GM18520 (cell line): Measurements from ENCODE around the gene SEC24C.
"Not testable (repeated sequence)": the region's sequence is repeated elsewhere in the genome, so short reads cannot be mapped to it uniquely, and the experiment has no call there.

Experiments used
- ATAC-seq: cut with Tn5 transposase; IDR thresholded peaks from one replicate; pipeline ENCODE4 v1.9.1; 2021; ENCODE audit not compliant: unreplicated experiment

Gene SEC24C

DNA sequence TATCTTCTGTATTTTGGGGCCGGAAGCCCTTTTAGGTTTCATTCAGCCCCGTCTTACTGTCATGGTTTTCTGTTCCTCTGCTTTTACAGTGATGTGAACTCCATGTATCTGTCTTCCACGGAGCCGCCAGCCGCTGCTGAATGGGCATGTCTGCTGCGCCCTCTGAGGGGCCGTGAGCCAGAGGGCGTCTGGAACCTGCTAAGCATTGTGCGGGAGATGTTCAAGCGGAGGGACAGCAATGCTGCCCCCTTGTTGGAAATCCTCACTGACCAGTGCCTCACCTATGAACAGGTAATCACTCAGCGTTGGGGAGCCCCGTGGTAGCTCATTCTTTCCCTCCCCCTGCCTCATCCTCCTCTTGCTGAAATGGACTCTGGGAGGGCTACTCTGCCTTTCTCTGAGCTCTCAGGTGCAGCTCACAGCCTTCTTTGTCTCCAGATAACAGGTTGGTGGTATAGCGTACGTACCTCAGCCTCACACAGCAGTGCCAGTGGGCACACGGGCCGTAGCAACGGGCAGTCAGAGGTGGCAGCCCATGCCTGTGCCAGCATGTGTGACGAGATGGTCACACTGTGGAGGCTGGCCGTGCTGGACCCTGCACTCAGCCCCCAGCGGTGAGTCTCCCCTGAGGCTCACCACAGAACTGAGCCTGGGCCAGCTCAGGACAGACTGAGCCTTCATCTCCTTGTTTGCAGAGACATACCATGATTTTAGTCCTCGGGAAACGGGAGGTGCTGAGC lies 46.9 kb downstream of the SEC24C start:
- no peak for ATAC-seq

DNA sequence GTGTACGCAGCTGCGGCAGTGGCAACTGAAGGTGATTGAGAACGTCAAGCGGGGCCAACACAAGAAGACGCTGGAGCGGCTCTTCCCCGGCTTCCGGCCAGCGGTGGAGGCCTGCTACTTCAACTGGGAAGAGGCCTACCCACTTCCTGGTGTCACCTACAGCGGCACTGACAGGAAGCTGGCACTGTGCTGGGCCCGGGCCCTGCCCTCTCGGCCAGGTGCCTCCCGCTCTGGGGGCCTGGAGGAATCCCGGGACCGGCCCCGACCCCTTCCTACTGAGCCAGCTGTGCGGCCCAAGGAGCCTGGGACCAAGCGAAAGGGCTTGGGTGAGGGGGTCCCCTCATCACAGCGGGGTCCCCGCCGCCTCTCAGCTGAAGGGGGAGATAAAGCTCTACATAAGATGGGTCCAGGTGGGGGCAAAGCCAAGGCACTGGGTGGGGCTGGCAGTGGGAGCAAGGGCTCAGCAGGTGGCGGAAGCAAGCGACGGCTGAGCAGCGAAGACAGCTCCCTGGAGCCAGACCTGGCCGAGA lies 47.8 kb downstream of the SEC24C start:
- no peak for ATAC-seq

DNA sequence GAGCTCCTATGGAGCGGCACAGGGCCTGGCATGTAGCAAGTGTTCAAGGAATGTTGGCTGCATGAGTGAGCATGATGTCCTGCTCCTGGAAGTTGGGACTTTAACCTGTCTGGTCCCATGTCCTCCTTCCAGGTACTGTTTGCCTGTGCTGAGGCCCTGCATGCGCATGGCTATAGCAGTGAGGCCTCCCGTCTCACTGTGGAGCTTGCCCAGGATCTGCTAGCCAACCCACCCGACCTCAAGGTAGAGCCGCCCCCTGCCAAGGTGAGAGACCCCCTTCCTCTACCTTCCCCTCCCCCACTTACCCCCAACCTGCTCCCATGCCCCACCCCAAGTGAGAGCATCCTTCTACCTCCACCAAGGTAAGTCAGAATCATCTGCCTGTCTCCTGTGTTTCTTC lies 49.3 kb downstream of the SEC24C start:
- ATAC-seq = no peak

DNA sequence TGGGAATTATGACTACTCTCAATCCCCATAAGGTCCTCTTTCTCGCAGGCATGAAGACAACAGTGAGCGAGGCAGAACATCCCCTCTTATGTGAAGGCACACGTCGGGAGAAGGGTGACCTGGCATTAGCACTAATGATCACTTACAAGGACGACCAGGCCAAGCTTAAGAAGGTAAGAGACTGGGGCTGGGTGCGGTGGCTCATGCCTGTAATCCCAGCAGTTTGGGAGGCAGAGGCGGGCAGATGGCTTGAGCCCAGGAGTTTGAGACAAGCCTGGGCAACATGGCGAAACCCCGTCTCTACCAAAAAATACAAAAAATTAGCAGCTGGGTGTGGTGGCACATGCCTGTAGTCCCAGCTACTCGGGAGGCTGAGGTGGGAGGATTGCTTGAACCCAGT lies 51.3 kb downstream of the SEC24C start:
- not testable (repeated sequence) for ATAC-seq

DNA sequence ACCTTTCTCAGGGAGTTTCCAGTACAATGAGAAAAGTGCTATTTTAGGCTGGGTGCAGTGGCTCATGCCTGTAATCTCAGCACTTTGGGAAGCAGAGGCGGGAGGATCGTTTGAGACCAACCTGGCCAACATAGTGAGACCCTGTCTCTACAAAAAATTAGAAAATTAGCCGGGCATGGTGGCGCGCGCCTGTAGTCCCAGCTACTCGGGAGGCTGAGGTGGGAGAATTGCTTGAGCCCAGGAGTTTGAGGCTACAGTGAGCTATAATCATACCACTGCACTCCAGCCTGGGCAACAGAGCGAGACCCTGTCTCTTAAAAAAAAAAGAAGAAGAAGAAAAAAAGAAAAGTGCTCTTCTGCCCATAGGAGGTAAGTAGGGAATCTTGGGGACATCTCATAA lies 51.9 kb downstream of the SEC24C start:
- ATAC-seq = not testable (repeated sequence)

DNA sequence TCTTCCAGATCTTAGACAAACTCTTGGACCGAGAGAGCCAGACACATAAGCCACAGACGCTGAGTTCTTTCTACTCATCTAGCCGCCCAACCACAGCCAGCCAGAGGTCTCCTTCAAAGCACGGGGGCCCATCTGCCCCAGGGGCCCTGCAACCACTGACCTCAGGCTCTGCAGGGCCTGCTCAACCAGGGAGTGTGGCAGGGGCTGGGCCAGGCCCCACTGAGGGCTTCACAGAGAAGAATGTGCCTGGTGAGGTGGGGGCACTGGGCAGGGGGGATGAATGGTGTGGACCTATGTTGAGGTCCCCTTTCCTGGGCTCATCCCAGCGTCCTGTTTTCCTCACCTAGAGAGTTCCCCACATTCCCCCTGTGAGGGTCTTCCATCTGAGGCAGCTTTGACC lies 52.6 kb downstream of the SEC24C start:
- ATAC-seq = no peak

DNA sequence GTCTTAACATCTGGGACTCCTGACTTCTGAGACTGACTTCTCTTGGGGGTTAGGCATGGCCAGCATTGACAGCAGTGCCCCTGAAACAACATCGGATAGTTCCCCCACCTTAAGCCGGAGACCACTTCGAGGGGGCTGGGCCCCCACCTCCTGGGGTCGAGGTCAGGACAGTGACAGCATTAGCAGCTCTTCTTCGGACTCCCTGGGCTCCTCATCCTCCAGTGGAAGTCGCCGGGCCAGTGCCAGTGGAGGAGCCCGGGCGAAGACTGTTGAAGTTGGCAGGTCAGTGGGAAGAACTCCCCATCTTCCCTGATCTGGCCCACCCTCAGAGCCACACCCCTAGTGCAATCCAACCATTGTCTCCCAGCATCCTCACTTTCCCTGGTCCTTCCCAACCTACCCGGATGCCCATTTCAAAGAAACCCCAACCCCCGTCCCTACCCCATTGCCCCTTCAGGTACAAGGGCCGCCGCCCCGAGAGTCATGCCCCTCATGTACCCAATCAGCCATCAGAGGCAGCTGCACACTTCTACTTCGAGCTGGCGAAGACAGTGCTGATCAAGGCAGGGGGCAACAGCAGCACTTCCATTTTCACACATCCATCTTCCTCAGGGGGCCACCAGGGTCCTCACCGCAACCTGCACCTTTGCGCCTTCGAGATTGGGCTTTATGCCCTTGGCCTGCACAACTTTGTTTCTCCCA lies 53.3 kb downstream of the SEC24C start:
- ATAC-seq = no peak

DNA sequence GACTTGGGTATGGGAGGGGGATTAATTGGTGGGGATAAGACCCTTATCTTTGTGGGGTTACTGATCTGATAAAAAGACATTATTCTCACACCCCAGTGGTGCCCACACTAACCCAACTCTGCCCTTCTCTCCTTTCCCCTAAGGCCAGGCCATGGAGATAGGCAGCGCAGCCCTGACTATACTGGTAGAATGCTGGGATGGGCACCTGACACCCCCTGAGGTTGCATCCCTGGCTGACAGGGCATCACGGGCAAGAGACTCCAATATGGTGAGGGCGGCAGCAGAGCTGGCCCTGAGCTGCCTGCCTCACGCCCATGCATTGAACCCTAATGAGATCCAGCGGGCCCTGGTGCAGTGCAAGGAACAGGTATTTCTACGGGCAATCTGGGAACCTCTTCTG lies 53.9 kb downstream of the SEC24C start:
- ATAC-seq = no peak

DNA sequence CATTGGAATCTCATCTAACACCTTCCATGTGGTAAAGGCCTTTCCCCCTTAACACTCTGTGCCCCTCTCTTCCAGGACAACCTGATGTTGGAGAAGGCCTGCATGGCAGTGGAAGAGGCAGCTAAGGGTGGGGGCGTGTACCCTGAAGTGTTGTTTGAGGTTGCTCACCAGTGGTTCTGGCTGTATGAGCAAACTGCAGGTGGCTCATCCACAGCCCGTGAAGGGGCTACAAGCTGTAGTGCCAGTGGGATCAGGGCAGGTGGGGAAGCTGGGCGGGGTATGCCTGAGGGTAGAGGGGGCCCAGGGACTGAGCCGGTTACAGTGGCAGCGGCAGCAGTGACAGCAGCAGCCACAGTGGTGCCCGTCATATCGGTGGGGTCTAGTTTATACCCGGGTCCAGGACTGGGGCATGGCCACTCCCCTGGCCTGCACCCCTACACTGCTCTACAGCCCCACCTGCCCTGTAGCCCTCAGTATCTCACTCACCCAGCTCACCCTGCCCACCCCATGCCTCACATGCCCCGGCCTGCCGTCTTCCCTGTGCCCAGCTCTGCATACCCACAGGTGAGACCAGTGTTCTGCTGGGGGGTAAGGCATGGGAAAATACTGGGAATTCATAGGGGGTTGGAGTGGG lies 54.9 kb downstream of the SEC24C start:
- ATAC-seq = no peak

DNA sequence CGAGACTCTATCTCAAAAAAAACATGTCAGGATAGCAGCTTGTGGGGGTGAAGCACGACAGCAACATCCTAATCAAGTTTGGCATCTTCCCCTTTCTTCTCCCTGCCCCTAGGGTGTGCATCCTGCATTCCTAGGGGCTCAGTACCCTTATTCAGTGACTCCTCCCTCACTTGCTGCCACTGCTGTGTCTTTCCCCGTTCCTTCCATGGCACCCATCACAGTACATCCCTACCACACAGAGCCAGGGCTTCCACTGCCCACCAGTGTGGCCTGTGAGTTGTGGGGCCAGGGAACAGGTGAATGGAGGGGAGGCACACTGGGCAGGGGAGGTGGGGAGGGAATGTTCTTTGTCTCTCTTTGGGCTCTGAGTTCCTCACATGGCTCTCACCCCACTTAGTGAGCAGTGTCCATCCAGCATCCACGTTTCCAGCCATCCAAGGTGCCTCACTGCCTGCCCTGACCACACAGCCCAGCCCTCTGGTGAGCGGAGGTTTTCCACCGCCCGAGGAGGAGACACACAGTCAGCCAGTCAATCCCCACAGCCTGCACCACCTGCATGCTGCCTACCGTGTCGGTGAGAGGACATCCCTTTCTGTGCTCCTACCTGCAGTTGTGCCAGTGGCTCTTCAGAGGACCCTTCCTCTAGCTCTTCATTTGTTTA lies 55.9 kb downstream of the SEC24C start:
- ATAC-seq = no peak

DNA sequence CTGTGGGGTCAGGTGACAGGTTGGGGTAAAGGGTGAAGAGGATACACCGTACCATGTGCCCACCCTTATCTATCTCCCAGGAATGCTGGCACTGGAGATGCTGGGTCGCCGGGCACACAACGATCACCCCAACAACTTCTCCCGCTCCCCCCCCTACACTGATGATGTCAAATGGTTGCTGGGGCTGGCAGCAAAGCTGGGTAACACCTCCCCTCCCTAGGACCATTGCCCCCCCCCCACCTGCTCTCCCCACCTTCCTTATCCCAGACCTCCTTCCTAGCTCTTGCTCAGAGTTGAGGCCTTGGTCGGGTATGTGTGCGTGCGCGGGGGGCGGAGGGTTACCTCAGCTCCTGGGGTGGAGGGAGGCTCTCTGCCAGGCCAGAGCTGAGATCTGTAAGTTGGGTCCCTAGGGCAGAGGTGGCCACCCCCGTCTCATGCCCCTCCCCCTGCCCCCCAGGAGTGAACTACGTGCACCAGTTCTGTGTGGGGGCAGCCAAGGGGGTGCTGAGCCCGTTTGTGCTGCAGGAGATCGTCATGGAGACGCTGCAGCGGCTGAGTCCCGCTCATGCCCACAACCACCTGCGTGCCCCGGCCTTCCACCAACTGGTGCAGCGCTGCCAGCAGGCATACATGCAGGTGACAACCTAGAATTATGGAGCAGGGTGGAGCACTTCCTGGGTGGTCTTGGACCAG lies 56.5 kb downstream of the SEC24C start:
- no peak for ATAC-seq

DNA sequence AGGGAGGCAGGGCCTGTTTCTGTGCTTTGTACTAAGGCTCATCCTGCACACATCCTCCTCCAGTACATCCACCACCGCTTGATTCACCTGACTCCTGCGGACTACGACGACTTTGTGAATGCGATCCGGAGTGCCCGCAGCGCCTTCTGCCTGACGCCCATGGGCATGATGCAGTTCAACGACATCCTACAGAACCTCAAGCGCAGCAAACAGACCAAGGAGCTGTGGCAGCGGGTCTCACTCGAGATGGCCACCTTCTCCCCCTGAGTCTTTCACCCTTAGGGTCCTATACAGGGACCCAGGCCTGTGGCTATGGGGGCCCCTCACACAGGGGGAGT lies 57.0 kb downstream of the SEC24C start:
- no peak for ATAC-seq

DNA sequence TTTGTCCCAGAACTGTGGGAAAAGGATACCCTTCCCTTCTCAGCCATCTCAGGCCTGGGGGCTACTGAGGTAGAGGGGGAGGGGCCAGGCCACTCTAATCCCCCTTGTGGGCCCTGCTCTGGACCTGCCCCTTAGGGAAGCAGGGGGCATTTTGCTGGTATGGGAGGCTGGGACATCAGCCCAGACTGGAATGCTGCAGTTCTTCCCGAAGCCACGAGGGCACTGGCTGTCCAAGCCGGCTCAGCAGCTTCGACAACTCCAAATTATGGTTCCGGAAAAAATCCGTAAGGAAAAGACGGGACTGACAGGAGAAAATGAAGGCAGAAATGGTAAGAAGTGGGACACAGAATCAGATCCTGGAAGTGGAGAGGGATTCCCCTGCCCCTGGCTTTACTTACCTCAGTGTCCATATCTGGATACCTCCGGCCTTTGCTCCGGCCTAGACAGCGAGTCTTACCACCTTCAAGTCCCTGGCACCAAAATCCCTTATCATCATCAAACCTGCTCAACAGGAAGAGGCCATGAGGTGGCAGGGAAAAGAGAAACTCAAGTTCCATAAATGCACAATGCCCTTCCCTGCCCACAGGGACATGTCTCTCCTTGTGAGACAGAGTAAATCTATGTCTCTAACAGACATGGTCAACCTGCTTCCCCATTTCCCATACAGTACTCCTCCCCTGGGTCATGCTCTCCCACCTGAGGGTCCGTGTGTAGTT lies 58.3 kb downstream of the SEC24C start:
- ATAC-seq = no peak

DNA sequence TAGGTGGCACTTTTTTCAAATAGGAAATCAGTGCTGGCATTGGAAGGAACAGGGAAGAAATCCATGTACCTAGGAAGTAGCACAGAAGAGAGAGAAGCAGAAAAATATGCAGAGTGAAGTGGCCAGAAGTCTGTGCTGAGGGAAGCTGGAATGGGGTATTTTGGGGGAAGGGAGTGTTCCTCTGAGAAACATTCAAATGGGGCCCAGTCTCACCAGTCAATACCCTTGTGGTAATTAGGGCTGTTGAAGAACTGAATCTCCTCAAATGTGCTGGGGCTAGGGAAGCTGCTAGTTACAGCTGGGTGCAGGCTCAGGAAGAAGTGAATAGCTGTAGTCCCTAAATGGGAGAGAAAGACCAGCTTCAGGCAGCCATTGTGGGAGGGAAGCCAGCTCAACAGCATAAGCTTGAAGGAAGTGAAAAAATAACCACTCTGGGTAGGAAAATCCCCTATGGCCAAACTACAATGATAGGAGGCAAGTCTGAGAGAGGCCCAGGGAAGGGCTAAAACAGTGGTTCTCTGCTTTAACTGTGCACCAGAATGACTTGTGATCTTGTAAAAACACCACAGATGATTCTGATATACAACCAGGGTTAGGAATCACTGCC lies 59.6 kb downstream of the SEC24C start:
- no peak for ATAC-seq

DNA sequence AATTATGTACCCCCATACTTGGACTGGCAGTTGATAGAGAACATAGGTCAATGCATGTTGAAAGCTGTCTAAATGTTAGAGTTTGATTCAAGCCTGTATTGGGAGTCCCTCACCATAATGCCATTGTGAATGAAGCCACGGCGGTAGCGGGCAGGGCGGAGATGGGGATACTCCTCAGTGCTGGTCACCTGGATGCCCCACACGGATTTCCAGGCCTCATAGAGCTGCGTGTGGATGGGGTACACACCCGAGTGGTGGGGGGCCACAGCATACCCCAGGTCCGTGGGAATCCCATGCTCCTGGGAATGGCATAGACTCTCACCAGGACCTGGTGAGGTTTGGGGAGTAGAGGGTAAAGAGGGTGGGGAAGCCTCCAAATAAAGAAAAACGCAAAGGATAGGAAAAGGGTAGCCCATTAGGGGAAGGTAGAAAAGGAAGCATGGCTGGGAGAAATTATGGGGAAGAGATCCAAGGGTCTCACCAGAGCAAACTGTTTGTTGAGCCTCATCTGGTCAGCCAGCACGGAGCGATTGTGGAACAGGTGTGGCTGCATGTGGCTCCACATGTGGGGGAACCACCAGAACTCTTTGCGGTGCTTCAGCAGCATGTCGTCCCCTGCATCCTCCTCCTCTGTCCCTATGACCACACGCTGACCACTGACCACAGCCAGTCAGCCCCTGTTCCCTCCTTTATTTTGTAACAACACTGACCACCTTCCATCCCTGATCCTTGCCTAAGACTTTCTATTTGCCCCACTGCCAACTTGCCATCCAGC lies 62.2 kb downstream of the SEC24C start:
- ATAC-seq = no peak

DNA sequence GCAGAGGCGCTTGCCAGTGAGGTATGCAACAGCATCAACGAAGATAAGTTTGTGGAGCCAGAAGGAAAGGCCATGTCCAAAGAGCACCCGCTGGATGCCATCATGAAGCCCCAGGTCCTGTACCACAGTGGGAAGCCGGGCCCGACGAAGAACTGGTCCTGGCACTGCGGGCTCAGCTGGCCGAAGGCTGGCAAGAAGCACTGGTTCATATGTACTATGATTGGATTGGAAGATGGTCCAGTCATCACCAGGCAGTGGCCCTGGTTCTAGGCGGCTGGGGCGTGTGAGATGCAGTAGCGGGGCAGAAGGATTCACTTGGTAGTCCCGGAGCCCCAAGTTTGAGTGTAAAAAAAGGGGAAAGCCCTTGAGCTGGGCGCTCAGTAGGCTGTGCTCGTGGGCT lies 63.3 kb downstream of the SEC24C start:
- no peak for ATAC-seq

DNA sequence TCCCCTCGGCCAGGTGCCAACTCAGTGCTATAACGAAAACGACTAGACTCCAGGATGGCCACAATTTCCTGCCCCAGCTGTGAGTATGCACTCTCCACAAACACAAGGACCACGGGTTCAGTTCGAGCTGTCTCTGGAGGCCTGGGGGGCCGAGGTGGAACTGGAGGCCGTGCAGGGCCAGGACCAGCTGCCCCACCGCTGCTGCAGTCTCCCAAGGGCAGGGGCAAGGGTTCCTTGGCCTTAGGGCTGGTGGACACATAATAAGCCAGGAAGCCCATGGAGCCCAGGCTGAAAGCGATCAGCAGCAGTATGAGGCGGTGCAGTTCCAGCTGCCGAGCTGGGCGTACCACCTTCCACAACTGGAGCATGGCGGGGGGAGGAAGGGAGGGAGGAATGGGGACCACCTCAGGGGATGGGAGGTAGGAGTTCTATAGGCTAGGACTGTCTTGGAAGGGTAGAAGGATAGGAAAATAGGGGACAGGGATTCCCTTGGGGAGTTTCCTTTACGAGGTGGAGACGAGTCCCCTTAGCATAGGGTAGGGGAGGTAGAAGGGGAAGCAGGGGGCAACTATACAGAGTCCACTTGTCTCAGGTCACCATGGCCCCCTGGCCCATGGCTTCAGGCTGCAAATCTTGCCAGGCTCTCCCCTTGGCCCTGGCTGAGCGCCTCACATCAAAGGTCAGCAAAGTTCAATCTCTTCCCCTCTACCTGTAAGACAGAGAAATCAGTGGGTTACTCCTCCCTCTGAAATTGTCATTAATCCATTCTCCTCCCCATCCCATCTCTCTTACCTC lies 64.0 kb downstream of the SEC24C start:
- no peak for ATAC-seq

DNA sequence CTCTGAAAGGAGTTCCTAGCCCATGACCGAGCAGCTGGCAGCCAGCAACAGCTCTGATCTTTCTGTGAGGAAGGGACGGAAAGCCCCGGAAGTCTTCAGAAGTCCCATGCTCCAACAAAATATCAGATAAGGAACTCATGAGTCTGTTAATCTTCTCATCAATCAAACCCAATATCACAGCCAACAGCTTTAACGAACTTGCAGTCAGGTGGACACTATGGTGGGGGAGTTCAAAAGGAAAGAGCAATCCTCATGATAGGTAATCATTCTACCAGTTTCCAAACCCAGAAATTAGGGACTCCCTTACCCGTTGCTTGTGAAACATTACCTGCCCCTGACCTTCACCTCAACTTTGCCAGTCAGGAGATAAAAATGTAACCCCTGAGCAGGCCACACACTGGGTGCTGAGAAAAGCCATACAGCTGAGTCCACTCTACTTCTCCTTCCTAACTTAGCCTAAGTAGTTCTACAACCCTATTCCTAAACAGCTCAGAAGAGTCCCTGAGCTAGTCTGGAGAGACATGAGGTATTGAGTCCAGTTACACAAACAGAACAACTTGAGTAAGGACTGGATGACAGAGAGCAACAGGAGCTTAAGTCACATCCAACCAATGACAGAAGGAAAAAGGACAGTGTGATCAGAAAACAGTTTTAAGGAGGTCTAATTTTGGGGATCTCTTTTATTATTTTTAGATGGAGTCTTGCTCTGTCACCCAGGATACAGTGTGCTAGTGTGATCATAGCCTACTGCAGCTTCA lies 65.1 kb downstream of the SEC24C start:
- no peak for ATAC-seq
